H1 (cell line): ENCODE measurements around the gene VAMP3. TPM values are rescaled to one million over a fixed set of nuclear protein-coding genes. Genes with fewer than 3 reads are reported as not detected.

Source experiments
- CTCF ChIA-PET: fragments of 300-600 bp; sonication (Branson Sonifier 250); formaldehyde crosslinking; loops from one replicate; lab custom pipeline; 2021; ENCODE audit not compliant: partially characterized antibody; lab: Charles Lee
- POLR2A ChIA-PET: fragments of 300-600 bp; sonication (Branson Sonifier 250); formaldehyde crosslinking; loops from one replicate; lab custom pipeline; 2021; ENCODE audit warnings: inconsistent platforms; ENCODE audit not compliant: partially characterized antibody; lab: Charles Lee
- DNase-seq, 2 experiments: peaks; one replicate each; pipeline versions ENCODE4 v3.0.0 to v3.0.0-alpha.2; 2010 to 2022; ENCODE audit warnings: low spot score in 2 of 2, low read depth in 1 of 2, mixed read lengths in 1 of 2
- FAIRE-seq: peaks from 2 replicates; lab custom pipeline; 2011; peaks lifted over from hg19 to GRCh38; lab: Jason Lieb, UNC
- H2AFZ ChIP-seq: 2 replicates; pipeline ENCODE4 v1.8.1; 2012; ENCODE audit warnings: low read length, inconsistent platforms
- H2AK5ac ChIP-seq: 2 replicates; pipeline ENCODE4 v1.6.1; 2013; ENCODE audit warnings: low read depth, low read length
- H2BK120ac ChIP-seq: replicated peaks from 2 replicates; pipeline ENCODE3; 2013; ENCODE audit warnings: low read depth, low read length, inconsistent platforms
- H2BK12ac ChIP-seq: 2 replicates; pipeline ENCODE4 v1.6.1; 2013; ENCODE audit warnings: low read depth, low read length
- H2BK15ac ChIP-seq: 2 replicates; pipeline ENCODE4 v1.6.1; 2013; ENCODE audit warnings: low read length
- H2BK20ac ChIP-seq: 2 replicates; pipeline ENCODE4 v1.6.1; 2013; ENCODE audit warnings: low read length
- H2BK5ac ChIP-seq: 2 replicates; pipeline ENCODE4 v1.6.1; 2013; ENCODE audit warnings: low read depth, low read length
- H3K14ac ChIP-seq: 2 replicates; pipeline ENCODE4 v1.6.1; 2013; ENCODE audit warnings: inconsistent platforms; ENCODE audit not compliant: insufficient read length
- H3K18ac ChIP-seq: 2 replicates; pipeline ENCODE4 v1.6.1; 2013; ENCODE audit warnings: low read length; ENCODE audit errors: extremely low read depth
- H3K23ac ChIP-seq: 2 replicates; pipeline ENCODE4 v1.6.1; 2013; ENCODE audit warnings: inconsistent platforms; ENCODE audit not compliant: insufficient read length
- H3K23me2 ChIP-seq: 2 replicates; pipeline ENCODE4 v1.6.1; 2013; ENCODE audit warnings: low read depth, low read length
- H3K27ac ChIP-seq: 2 replicates; pipeline ENCODE4 v1.6.1; 2011; ENCODE audit warnings: low read depth, low read length, inconsistent platforms
- H3K27me3 ChIP-seq, 4 experiments: replicated peaks in 1 of 4; 1 replicate in 1 of 4; 2 replicates in 3 of 4; pipeline versions ENCODE4 v1.6.1 to v1.8.1; 2011 to 2013; ENCODE audit warnings: low read length in 3 of 4, mild to moderate bottlenecking in 3 of 4, inconsistent platforms in 2 of 4, mixed read lengths in 2 of 4, moderate library complexity in 1 of 4; ENCODE audit not compliant: control insufficient read depth in 3 of 4, insufficient read depth in 3 of 4; ENCODE audit errors: extremely low read depth in 1 of 4
- H3K36me3 ChIP-seq, 4 experiments: 2 replicates each; pipeline versions ENCODE4 v1.6.1 to v1.8.1; 2011 to 2013; ENCODE audit warnings: mild to moderate bottlenecking in 4 of 4, low read length in 3 of 4, moderate library complexity in 2 of 4, control low read depth in 1 of 4, inconsistent platforms in 1 of 4; ENCODE audit not compliant: insufficient read depth in 4 of 4, control insufficient read depth in 2 of 4
- H3K4ac ChIP-seq: replicated peaks from 2 replicates; pipeline ENCODE3; 2013; ENCODE audit warnings: low read length, low read depth, mixed read lengths, inconsistent platforms; ENCODE audit not compliant: insufficient read length
- H3K4me1 ChIP-seq, 4 experiments: replicated peaks in 1 of 4; 1 replicate in 1 of 4; 2 replicates in 3 of 4; pipeline versions ENCODE4 v1.6.1 to v1.8.1; 2011 to 2013; ENCODE audit warnings: low read length in 3 of 4, inconsistent platforms in 2 of 4, mixed read lengths in 1 of 4; ENCODE audit not compliant: insufficient read depth in 4 of 4, control insufficient read depth in 3 of 4
- H3K4me2 ChIP-seq, 2 experiments: 2 replicates each; pipeline versions ENCODE4 v1.6.1 to v1.8.1; 2011 to 2013; ENCODE audit warnings: low read depth in 2 of 2, low read length in 2 of 2, control low read depth in 1 of 2, inconsistent platforms in 1 of 2, mild to moderate bottlenecking in 1 of 2; ENCODE audit not compliant: insufficient read depth in 1 of 2
- H3K4me3 ChIP-seq, 4 experiments: fragments of 200-600, 300-600 bp in 1 of 4; sonication (generic), shearing (Covaris generic), sonication (Bioruptor Twin) in 1 of 4; 2 replicates each; pipeline versions ENCODE4 v1.5.1 to v1.8.1; 2011 to 2016; ENCODE audit warnings: low read length in 4 of 4, low read depth in 3 of 4, control low read depth in 2 of 4, inconsistent platforms in 2 of 4, mild to moderate bottlenecking in 2 of 4, mixed read lengths in 1 of 4, moderate library complexity in 1 of 4; ENCODE audit not compliant: insufficient read depth in 2 of 4; ENCODE audit errors: extremely low read depth in 1 of 4
- H3K56ac ChIP-seq: replicated peaks from 2 replicates; pipeline ENCODE3; 2013; ENCODE audit warnings: low read depth, mild to moderate bottlenecking, mixed read lengths, low read length, inconsistent platforms; ENCODE audit not compliant: insufficient read length
- H3K79me1 ChIP-seq: 2 replicates; pipeline ENCODE4 v1.6.1; 2013; ENCODE audit warnings: low read depth, low read length, control low read depth
- H3K79me2 ChIP-seq, 2 experiments: 2 replicates each; pipeline versions ENCODE4 v1.6.1 to v1.8.1; 2012 to 2013; ENCODE audit warnings: low read length in 2 of 2, mild to moderate bottlenecking in 2 of 2, inconsistent platforms in 1 of 2; ENCODE audit not compliant: insufficient read depth in 2 of 2, control insufficient read depth in 1 of 2
- H3K9ac ChIP-seq, 4 experiments: replicated peaks in 1 of 4; 1 replicate in 1 of 4; 2 replicates in 3 of 4; pipeline versions ENCODE4 v1.6.1 to v1.8.1; 2011 to 2013; ENCODE audit warnings: low read depth in 3 of 4, low read length in 3 of 4, control low read depth in 2 of 4, mild to moderate bottlenecking in 2 of 4, moderate library complexity in 2 of 4, inconsistent platforms in 1 of 4; ENCODE audit errors: extremely low read depth in 1 of 4
- H3K9me3 ChIP-seq, 2 experiments: 2 replicates each; pipeline versions ENCODE4 v1.6.1 to v1.8.1; 2012 to 2013; ENCODE audit warnings: mild to moderate bottlenecking in 2 of 2, moderate library complexity in 2 of 2, control low read depth in 1 of 2, inconsistent platforms in 1 of 2, low read depth in 1 of 2, low read length in 1 of 2, mixed read lengths in 1 of 2; ENCODE audit not compliant: insufficient read depth in 2 of 2
- H4K20me1 ChIP-seq, 2 experiments: replicated peaks in 1 of 2; 2 replicates each; pipeline versions ENCODE3 to v1.8.1; 2011 to 2013; ENCODE audit warnings: inconsistent platforms in 2 of 2, low read length in 2 of 2, mild to moderate bottlenecking in 1 of 2; ENCODE audit not compliant: insufficient read depth in 2 of 2, control insufficient read depth in 1 of 2
- H4K5ac ChIP-seq: 2 replicates; pipeline ENCODE4 v1.6.1; 2013; ENCODE audit warnings: low read length, low read depth, mixed read lengths, inconsistent platforms; ENCODE audit not compliant: insufficient read length
- H4K8ac ChIP-seq: 2 replicates; pipeline ENCODE4 v1.8.0; 2013; ENCODE audit warnings: mild to moderate bottlenecking, moderate library complexity, low read length, inconsistent platforms; ENCODE audit not compliant: insufficient read depth; ENCODE audit errors: extremely low read depth
- H4K91ac ChIP-seq: replicated peaks from 2 replicates; pipeline ENCODE3; 2013; ENCODE audit warnings: low read length, mixed read lengths, inconsistent platforms; ENCODE audit not compliant: insufficient read length
- ASH2L ChIP-seq: fragments of 200-600, 300-600 bp; sonication (generic); IDR thresholded peaks from one replicate; pipeline ENCODE4 v1.7.1; 2017; ENCODE audit warnings: low read length
- JUND ChIP-seq: IDR thresholded peaks from 2 replicates; pipeline ENCODE4 v1.6.1; 2011; ENCODE audit warnings: mild to moderate bottlenecking, improper control_type of control experiment, low read length
- KDM4A ChIP-seq: IDR thresholded peaks from one replicate; pipeline ENCODE4 v1.7.1; 2012; ENCODE audit warnings: low read depth, mild to moderate bottlenecking, moderate library complexity, low read length, inconsistent platforms; ENCODE audit not compliant: severe bottlenecking
- SP1 ChIP-seq: IDR thresholded peaks from 2 replicates; pipeline ENCODE4 v1.6.1; 2011; ENCODE audit warnings: low read depth, low read length
- WGBS, 2 experiments: shearing (Covaris generic) in 1 of 2; methylation state at CpG; one replicate each; pipeline versions ENCODE4 v1.1.6 to v1.1.7; 2013 to 2015; ENCODE audit warnings: low lambda C conversion rate in 2 of 2, mixed read lengths in 2 of 2, inconsistent platforms in 1 of 2, low coverage in 1 of 2, missing lambda C conversion rate in 1 of 2; ENCODE audit not compliant: insufficient replicate concordance in 2 of 2, insufficient coverage in 1 of 2, insufficient read length in 1 of 2; ENCODE audit errors: extremely low coverage in 1 of 2, missing lambda C conversion rate in 1 of 2; 5-methylcytosine and 5-hydroxymethylcytosine counted together
- long read RNA-seq, 2 experiments: library from RNA in 1 of 2; library from capped mRNA in 1 of 2; stranded (forward); transcript quantifications; one replicate each; pipeline ENCODE4 v2.0.0, GENCODE V29; 2021; ENCODE audit warnings: inconsistent platforms in 1 of 2
- polyA minus RNA-seq, 3 experiments: library from RNA; depleted of rRNA, polyadenylated mRNA; stranded (reverse); fragments of >200 nt; gene quantifications; 1 replicate in 2 of 3; 2 replicates in 1 of 3; pipeline ENCODE4 v1.2.3, GENCODE V29; 2011
- polyA plus RNA-seq, 7 experiments: library from polyadenylated mRNA; depleted of rRNA in 3 of 7; stranded (reverse) in 5 of 7; unstranded in 2 of 7; fragments of >200 nt in 5 of 7; fragments of 200-250 nt in 2 of 7; gene quantifications; 1 replicate in 5 of 7; 2 replicates in 1 of 7; 4 replicates in 1 of 7; pipeline versions ENCODE4 v1.2.1 to v1.2.3, GENCODE V29; 2011 to 2013; ENCODE audit warnings: missing spikeins in 2 of 7, mixed read lengths in 2 of 7
- total RNA-seq: library from RNA; stranded (reverse); fragmentation: NEBNext Ultra II Directional; extraction: Animal tissue kit (Norgen Biotek cat#: 25700); gene quantifications from 2 replicates; pipeline ENCODE4 v1.2.1, GENCODE V29; 2021

VAMP3 gene, protein sequence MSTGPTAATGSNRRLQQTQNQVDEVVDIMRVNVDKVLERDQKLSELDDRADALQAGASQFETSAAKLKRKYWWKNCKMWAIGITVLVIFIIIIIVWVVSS
- 36.7 and 41.2 TPM in 2 replicates for total RNA-seq
- 18.2 and 27.9 TPM in 2 replicates for polyA plus RNA-seq (2011; rRNA removed)
- polyA plus RNA-seq (2011; cell fraction: cytosol; rRNA removed), result 31.8 TPM
- polyA plus RNA-seq (2011; cell fraction: nucleus; rRNA removed), result 11.9 TPM
- polyA plus RNA-seq (2012, experiment 1 of 2), result 25.4 to 30.7 TPM (median 27.5 TPM) in 4 replicates
- 9.4 TPM for polyA plus RNA-seq (2012, experiment 2 of 2)
- polyA plus RNA-seq (2013, experiment 1 of 2), result 32.5 TPM
- 33.7 TPM for polyA plus RNA-seq (2013, experiment 2 of 2)
- polyA minus RNA-seq (2011; rRNA and poly(A)+ RNA removed), result 20.7 and 24.2 TPM in 2 replicates
- 22.2 TPM for polyA minus RNA-seq (2011; cell fraction: cytosol; rRNA and poly(A)+ RNA removed)
- polyA minus RNA-seq (2011; cell fraction: nucleus; rRNA and poly(A)+ RNA removed), result 14.1 TPM
- long read RNA-seq, experiment 1, transcript VAMP3-201 (5 exons, 2,205 nt), result major isoform, 22 of 50 reads
- long read RNA-seq, experiment 1, partial matches to known transcripts, result 27 of 50 reads
- long read RNA-seq, experiment 1, other reads (novel, unspliced or antisense), result 1 of 50 reads
- long read RNA-seq, experiment 2, transcript VAMP3-201 (5 exons, 2,205 nt), result major isoform, 31 of 32 reads
- long read RNA-seq, experiment 2, partial matches to known transcripts, result 1 of 32 reads
- long read RNA-seq, experiment 2, other reads (novel, unspliced or antisense), result 0 of 32 reads

DNA sequence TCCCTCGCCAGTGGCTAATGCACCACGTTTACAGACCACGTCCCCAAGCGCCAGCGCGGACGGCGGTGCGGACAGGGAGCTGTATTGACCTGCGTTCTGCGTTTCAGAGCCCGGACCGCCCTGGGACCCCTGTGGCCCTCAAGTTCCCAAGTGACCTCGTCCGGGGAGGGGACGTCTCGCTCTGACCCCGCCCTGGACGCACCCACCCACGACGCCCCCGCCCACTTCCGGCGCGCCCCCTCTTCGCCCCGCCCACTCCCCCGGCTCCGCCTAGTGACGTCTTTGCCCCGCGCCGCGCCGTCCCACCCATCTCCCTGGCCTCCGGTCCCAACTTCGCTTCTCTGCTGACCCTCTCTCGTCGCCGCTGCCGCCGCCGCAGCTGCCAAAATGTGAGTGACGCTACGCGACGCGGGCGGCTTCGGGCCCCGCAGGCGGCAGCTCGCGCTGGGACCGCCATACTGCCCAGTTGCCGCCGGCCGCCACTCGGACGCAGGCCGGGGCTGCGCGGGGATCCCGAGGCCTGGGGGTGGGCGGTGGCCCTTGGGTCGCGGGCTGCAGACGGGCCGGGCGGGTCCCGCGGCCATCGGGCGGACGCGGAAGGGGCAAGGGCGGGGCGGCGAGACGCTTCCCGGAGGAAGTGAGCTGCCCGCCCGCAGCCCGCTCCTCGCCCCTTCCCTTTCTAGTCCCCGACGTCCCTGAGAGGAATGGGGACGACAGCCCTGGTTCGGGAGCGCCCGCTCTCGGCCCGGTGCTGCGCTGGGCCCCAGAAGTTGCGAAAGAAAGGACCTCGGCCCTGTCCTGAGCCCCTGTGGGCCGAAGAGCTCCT is at the start of gene VAMP3:
TSS of gene VAMP3 (plus strand) at position 300 of the 826 bp plus-strand sequence. CDS start at position 388, 88 bp downstream.
- peak within 1 kb of the TSS; percentile 83 to 99 (median 88) for H3K4me3 ChIP-seq
- H4K20me1 ChIP-seq, result peaks cover 2 to 6% of the 10 kb centered on the region in 2 experiments
- POLR2A ChIA-PET, result interaction anchor here (0.9 to 2.2 kb wide), 7 partner anchors 9 to 91 kb away, joined by 3 to 10 read pairs (median 5); partner anchors contain the start of gene PER3
- H3K4ac ChIP-seq, result no peak within 1 kb of the TSS
- peaks cover 6 to 32% of the 10 kb centered on the region in 2 experiments for H3K79me2 ChIP-seq
- H3K9me3 ChIP-seq, result no peaks in the 10 kb centered on the region
- DNase-seq (peak; percentile 56 to 97), FAIRE-seq (no peak)
- no peak within 1 kb of the TSS for H3K23ac ChIP-seq
- H2AK5ac ChIP-seq, result no peak within 1 kb of the TSS
- CTCF ChIA-PET, result interaction anchor here (0.8 to 1.8 kb wide), 3 partner anchors 19 to 103 kb away, joined by 3 to 13 read pairs (median 5); no protein-coding TSS in a partner anchor
- H3K23me2 ChIP-seq, result 0 out of 2 replicates have a peak, but pooled peaks cover 3% of the 10 kb centered on the region
- peak within 1 kb of the TSS; percentile 82 to 89 for H3K4me2 ChIP-seq
- H3K36me3 ChIP-seq, result peaks cover 0 to 16% (median 0%) of the 10 kb centered on the region in 4 experiments; a peak in 2 of 8 replicates
- H2AFZ ChIP-seq, result peak within 1 kb of the TSS; percentile 89
- H3K14ac ChIP-seq, result no peak within 1 kb of the TSS
- peak within 1 kb of the TSS; percentile 53 for H4K5ac ChIP-seq
- peaks cover 0 to 6% (median 2%) of the 10 kb centered on the region in 4 experiments; a peak in 5 of 7 replicates for H3K4me1 ChIP-seq
- H4K8ac ChIP-seq, result peak within 1 kb of the TSS; percentile 81
- no peak within 1 kb of the TSS for H2BK15ac ChIP-seq
- no peaks in the 10 kb centered on the region for H3K79me1 ChIP-seq
- H3K27ac ChIP-seq, result peak within 1 kb of the TSS; percentile 79
- H3K27me3 ChIP-seq, result no peaks in the 10 kb centered on the region; a peak in 1 of 7 replicates
- no peak within 1 kb of the TSS for H2BK20ac ChIP-seq
- peak within 1 kb of the TSS; percentile 62 to 79 (median 78) for H3K9ac ChIP-seq
- H2BK12ac ChIP-seq, result peak within 1 kb of the TSS; percentile 44; the same call in 1 of the 2 replicates
- H2BK120ac ChIP-seq, result no peak within 1 kb of the TSS
- H4K91ac ChIP-seq, result no peak within 1 kb of the TSS
- H3K18ac ChIP-seq, result no peak within 1 kb of the TSS; the same call in 1 of the 2 replicates
- H3K56ac ChIP-seq, result no peak within 1 kb of the TSS
- 2% methylated on average over 62 of the region's 97 CpGs; no CpG with 5 or more reads in 1 of the 2 experiments for WGBS, 2 experiments
- H2BK5ac ChIP-seq, result 0 out of 2 replicates have a peak within 1 kb of the TSS, but pooled peaks have one; percentile 45
- TF ChIP-seq KDM4A, result peak; percentile 77
- no peak for TF ChIP-seq JUND
- TF ChIP-seq SP1, result 0 out of 2 replicates have a peak, but pooled peaks have one; percentile 25
- TF ChIP-seq ASH2L, result peak; percentile 84
